ENCODE results near the gene RPIA. TPM values are rescaled to one million over a fixed set of nuclear protein-coding genes. Genes with fewer than 3 reads are reported as not detected.

The RPIA gene
- polyA plus RNA-seq, 2 of the 4 experiments (the other 2 are of a cell fraction): 23.3 to 27.0 TPM

DNA sequence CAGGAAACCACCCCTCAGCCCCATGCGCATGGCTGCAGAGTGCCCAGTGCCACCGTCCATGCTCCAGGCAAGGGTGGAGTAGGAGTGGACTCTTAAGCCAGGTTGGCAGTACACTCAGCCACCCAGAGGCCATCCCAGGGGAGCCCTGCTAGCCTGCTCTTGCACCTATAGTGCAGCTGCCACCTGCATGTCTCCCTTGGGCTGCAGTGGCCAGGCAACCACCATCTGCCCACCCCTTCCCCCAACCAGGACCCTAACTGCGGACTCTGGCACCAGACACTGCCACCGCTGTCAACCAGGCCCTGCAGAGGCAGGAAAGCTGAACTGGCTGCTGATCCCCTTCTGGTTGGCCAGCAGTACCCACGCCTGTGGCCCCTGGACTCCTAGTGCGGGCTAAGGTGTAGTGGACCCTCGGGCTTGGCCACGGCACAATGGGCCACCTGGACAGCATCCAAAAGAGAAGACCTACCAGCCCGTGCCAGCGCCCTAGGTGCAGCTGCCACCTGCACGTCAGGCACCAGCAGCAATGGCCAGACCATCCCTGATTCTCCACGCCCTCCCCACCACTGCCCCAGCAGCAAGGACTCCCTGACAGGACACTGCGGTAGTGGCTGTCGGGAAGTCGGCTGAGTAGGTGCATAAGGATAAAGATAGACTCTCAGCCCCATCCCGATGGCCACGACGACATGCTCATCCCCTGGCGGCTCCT lies 72.8 kb downstream of the RPIA start:
- 89% methylated on average over 17 of the region's 19 CpGs for WGBS (ENCODE audit: missing lambda C conversion rate)
- peaks cover 4% of the 10 kb centered on the region; the same call in 2 of the 3 replicates for H3K4me1 ChIP-seq
- ChIA-PET CTCF (no interaction called here), POLR2A (no interaction called here)
- DNase-seq (ENCODE audit: low read depth in 1 of 2, low spot score in 1 of 2) (no peak), ATAC-seq (no peak), FAIRE-seq (no peak)
- peaks cover 11% of the 10 kb centered on the region; the same call in 2 of the 3 replicates for H3K9me3 ChIP-seq
- H3K4me2 ChIP-seq: no peak overlapping the region
- TF ChIP-seq, protein P1, sequence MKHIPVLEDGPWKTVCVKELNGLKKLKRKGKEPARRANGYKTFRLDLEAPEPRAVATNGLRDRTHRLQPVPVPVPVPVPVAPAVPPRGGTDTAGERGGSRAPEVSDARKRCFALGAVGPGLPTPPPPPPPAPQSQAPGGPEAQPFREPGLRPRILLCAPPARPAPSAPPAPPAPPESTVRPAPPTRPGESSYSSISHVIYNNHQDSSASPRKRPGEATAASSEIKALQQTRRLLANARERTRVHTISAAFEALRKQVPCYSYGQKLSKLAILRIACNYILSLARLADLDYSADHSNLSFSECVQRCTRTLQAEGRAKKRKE (CRISPR knock-in tag; IDR thresholded peaks at IDR 0.05; ENCODE audit: low read depth): no peak
- TF ChIP-seq, protein P2, sequence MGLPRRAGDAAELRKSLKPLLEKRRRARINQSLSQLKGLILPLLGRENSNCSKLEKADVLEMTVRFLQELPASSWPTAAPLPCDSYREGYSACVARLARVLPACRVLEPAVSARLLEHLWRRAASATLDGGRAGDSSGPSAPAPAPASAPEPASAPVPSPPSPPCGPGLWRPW (IDR thresholded peaks at IDR 0.05): no peak
- TF ChIP-seq HDAC2 (IDR thresholded peaks at IDR 0.05): no peak
- TF ChIP-seq, protein P3, sequence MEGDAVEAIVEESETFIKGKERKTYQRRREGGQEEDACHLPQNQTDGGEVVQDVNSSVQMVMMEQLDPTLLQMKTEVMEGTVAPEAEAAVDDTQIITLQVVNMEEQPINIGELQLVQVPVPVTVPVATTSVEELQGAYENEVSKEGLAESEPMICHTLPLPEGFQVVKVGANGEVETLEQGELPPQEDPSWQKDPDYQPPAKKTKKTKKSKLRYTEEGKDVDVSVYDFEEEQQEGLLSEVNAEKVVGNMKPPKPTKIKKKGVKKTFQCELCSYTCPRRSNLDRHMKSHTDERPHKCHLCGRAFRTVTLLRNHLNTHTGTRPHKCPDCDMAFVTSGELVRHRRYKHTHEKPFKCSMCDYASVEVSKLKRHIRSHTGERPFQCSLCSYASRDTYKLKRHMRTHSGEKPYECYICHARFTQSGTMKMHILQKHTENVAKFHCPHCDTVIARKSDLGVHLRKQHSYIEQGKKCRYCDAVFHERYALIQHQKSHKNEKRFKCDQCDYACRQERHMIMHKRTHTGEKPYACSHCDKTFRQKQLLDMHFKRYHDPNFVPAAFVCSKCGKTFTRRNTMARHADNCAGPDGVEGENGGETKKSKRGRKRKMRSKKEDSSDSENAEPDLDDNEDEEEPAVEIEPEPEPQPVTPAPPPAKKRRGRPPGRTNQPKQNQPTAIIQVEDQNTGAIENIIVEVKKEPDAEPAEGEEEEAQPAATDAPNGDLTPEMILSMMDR (IDR thresholded peaks at IDR 0.05): no peak
- TF ChIP-seq, protein P4, sequence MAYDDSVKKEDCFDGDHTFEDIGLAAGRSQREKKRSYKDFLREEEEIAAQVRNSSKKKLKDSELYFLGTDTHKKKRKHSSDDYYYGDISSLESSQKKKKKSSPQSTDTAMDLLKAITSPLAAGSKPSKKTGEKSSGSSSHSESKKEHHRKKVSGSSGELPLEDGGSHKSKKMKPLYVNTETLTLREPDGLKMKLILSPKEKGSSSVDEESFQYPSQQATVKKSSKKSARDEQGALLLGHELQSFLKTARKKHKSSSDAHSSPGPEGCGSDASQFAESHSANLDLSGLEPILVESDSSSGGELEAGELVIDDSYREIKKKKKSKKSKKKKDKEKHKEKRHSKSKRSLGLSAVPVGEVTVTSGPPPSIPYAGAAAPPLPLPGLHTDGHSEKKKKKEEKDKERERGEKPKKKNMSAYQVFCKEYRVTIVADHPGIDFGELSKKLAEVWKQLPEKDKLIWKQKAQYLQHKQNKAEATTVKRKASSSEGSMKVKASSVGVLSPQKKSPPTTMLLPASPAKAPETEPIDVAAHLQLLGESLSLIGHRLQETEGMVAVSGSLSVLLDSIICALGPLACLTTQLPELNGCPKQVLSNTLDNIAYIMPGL (CRISPR knock-in tag; IDR thresholded peaks at IDR 0.05; ENCODE audit: borderline replicate concordance): no peak
- H3K4me3 ChIP-seq: no peak overlapping the region
- H3K27ac ChIP-seq: no peak overlapping the region

DNA sequence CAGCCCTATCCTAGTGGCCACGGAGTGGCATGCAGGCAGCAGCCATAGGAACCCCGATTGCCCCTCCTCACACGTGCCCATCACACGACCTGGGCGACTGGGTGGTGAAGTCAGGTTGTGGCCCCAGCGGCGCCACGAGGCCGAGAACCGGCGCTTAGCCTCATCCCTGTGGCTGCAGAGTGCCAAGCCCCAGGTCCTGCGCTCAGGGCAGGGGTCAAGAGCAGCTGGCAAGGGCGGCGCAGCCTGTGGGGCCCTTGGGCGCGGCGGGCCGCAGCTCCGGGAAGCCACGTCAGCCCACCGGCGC lies 73.3 kb downstream of the RPIA start:
- Histone ChIP-seq H3K27ac (no peak overlapping the region), H3K4me1 (peaks cover 4% of the 10 kb centered on the region; the same call in 2 of the 3 replicates), H3K4me2 (no peak overlapping the region), H3K9me3 (peaks cover 8% of the 10 kb centered on the region; the same call in 2 of the 3 replicates), H3K4me3 (no peak overlapping the region)
- DNase-seq (ENCODE audit: low read depth in 1 of 2, low spot score in 1 of 2) (no peak), ATAC-seq (no peak), FAIRE-seq (no peak)
- CTCF ChIA-PET: no interaction called here
- POLR2A ChIA-PET: no interaction called here
- TF ChIP-seq CBX2 (IDR thresholded peaks at IDR 0.05; ENCODE audit: borderline replicate concordance, low read depth) (no peak), FOSL2 (IDR thresholded peaks at IDR 0.05) (no peak), FOSL2 (CRISPR knock-in tag; IDR thresholded peaks at IDR 0.05) (no peak), BHLHE40 (IDR thresholded peaks at IDR 0.05; ENCODE audit: low read depth, low read length) (no peak), SREBF2 (IDR thresholded peaks at IDR 0.05) (no peak), EHMT2 (IDR thresholded peaks at IDR 0.05; ENCODE audit: low read depth) (no peak), NFE2L2 (conservative IDR thresholded peaks at IDR 0.05; ENCODE audit: low read length) (no peak), MAZ (IDR thresholded peaks at IDR 0.05; ENCODE audit: borderline replicate concordance, low read depth, low read length) (no peak), NR3C1 (IDR thresholded peaks at IDR 0.05) (no peak), ZNF302 (CRISPR knock-in tag; IDR thresholded peaks at IDR 0.05) (no peak), HEYL (CRISPR knock-in tag; IDR thresholded peaks at IDR 0.05) (no peak), EHF (CRISPR knock-in tag; IDR thresholded peaks at IDR 0.05) (no peak), SMC3 (IDR thresholded peaks at IDR 0.05) (no peak), HOXA7 (CRISPR knock-in tag; IDR thresholded peaks at IDR 0.05) (no peak)
- TF ChIP-seq, protein P3 (IDR thresholded peaks at IDR 0.05): no peak
- TF ChIP-seq, protein P4 (CRISPR knock-in tag; IDR thresholded peaks at IDR 0.05; ENCODE audit: borderline replicate concordance): no peak
- TF ChIP-seq, protein P5, sequence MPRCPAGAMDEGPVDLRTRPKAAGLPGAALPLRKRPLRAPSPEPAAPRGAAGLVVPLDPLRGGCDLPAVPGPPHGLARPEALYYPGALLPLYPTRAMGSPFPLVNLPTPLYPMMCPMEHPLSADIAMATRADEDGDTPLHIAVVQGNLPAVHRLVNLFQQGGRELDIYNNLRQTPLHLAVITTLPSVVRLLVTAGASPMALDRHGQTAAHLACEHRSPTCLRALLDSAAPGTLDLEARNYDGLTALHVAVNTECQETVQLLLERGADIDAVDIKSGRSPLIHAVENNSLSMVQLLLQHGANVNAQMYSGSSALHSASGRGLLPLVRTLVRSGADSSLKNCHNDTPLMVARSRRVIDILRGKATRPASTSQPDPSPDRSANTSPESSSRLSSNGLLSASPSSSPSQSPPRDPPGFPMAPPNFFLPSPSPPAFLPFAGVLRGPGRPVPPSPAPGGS (IDR thresholded peaks at IDR 0.05): no peak
- TF ChIP-seq, protein P6, sequence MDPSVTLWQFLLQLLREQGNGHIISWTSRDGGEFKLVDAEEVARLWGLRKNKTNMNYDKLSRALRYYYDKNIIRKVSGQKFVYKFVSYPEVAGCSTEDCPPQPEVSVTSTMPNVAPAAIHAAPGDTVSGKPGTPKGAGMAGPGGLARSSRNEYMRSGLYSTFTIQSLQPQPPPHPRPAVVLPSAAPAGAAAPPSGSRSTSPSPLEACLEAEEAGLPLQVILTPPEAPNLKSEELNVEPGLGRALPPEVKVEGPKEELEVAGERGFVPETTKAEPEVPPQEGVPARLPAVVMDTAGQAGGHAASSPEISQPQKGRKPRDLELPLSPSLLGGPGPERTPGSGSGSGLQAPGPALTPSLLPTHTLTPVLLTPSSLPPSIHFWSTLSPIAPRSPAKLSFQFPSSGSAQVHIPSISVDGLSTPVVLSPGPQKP (IDR thresholded peaks at IDR 0.05; ENCODE audit: low read depth, low read length): no peak
- WGBS (ENCODE audit: missing lambda C conversion rate): 87% methylated on average over 7 of the region's 22 CpGs

Measured in A549 (cell line).